Measurements from ENCODE around the gene ENGASE. TPM values are rescaled to one million over a fixed set of nuclear protein-coding genes. Genes with fewer than 3 reads are reported as not detected.

The ENGASE gene
- total and polyA plus RNA-seq, 2 of the 8 experiments (the other 6 are each of a cell fraction or from before 2014, with no cell fraction given) = 9.3 to 36.1 TPM

DNA sequence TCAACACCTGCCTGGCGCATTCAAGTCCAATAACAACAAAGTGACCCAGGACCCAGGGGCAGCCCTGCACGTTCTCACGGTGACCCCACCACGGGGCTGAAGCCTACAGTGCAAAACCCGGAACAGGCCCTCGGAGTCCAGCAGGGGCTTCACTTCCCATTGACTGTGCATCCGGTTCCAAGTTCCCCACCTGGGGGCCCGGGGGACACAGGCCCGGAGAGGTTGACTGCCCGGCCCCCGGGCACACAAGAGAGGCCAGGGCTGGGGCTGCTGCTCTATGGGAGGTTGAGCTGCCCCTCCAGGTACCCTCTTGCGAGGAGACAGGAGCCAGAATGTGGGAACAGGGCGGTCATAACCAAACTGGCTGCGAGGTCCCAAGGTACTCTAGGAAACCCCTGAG, 31.3 kb downstream of the ENGASE start:
- H2BK20ac ChIP-seq (ENCODE audit: low read length) = no peak overlapping the region
- WGBS, 2 experiments (ENCODE audit: extremely low coverage in 1 of 2, insufficient coverage in 1 of 2, insufficient read length in 1 of 2, insufficient replicate concordance in 2 of 2, low coverage in 1 of 2, low lambda C conversion rate in 2 of 2, missing lambda C conversion rate in 1 of 2) = 91% methylated on average over 9 of the region's 14 CpGs; no CpG with 5 or more reads in 1 of the 2 experiments

More for the DNA sequence above, 31.3 kb downstream of the ENGASE start:
- TF ChIP-seq, protein P1, sequence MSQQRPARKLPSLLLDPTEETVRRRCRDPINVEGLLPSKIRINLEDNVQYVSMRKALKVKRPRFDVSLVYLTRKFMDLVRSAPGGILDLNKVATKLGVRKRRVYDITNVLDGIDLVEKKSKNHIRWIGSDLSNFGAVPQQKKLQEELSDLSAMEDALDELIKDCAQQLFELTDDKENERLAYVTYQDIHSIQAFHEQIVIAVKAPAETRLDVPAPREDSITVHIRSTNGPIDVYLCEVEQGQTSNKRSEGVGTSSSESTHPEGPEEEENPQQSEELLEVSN (IDR thresholded peaks at IDR 0.05) = no peak
- no peak for TF ChIP-seq TEAD4 (IDR thresholded peaks at IDR 0.05; ENCODE audit: low read depth, low read length)
- TF ChIP-seq KDM5A (IDR thresholded peaks at IDR 0.05; ENCODE audit: low read length) = no peak
- no peak for TF ChIP-seq CTCF (IDR thresholded peaks at IDR 0.05; ENCODE audit: control extremely low read depth in 1 of 3, insufficient read depth in 1 of 3, low read depth in 1 of 3, low read length in 3 of 3)
- no peak for TF ChIP-seq MAFK (IDR thresholded peaks at IDR 0.05; ENCODE audit: low read depth, low read length)
- no peak for TF ChIP-seq SUZ12 (IDR thresholded peaks at IDR 0.05; ENCODE audit: low read length)
- no peak for TF ChIP-seq JUN (IDR thresholded peaks at IDR 0.05; ENCODE audit: low read depth, low read length)
- TF ChIP-seq CTBP2 (IDR thresholded peaks at IDR 0.05; ENCODE audit: borderline replicate concordance, insufficient read depth, insufficient read length, low read length) = no peak
- TF ChIP-seq CBX8 (IDR thresholded peaks at IDR 0.05; ENCODE audit: borderline replicate concordance, low read depth, low read length) = no peak
- no peak for TF ChIP-seq CHD2 (IDR thresholded peaks at IDR 0.05; ENCODE audit: low read length)
- TF ChIP-seq HDAC6 (IDR thresholded peaks at IDR 0.05; ENCODE audit: low read depth, low read length) = no peak
- no peak overlapping the region for H3K14ac ChIP-seq (ENCODE audit: insufficient read length)
- H3K9me3 ChIP-seq (ENCODE audit: insufficient read depth in 2 of 2, low read depth in 1 of 2, low read length in 1 of 2) = no peaks in the 10 kb centered on the region
- H3K4me2 ChIP-seq (ENCODE audit: insufficient read depth in 1 of 2, low read depth in 2 of 2, low read length in 2 of 2) = no peak overlapping the region
- no peak overlapping the region for H4K91ac ChIP-seq (replicated peaks; ENCODE audit: insufficient read length, low read length)
- H2BK5ac ChIP-seq (ENCODE audit: low read depth, low read length) = no peak overlapping the region
- H3K4me1 ChIP-seq (replicated peaks in 1 of 4; ENCODE audit: control insufficient read depth in 3 of 4, insufficient read depth in 4 of 4, low read length in 3 of 4) = peaks cover 0 to 3% (median 0%) of the 10 kb centered on the region in 4 experiments; a peak in 2 of 7 replicates
- no peaks in the 10 kb centered on the region for H3K27me3 ChIP-seq (replicated peaks in 1 of 4; ENCODE audit: control insufficient read depth in 3 of 4, extremely low read depth in 1 of 4, insufficient read depth in 3 of 4, low read length in 3 of 4)
- no peak overlapping the region for H2BK12ac ChIP-seq (ENCODE audit: low read depth, low read length)
- no peaks in the 10 kb centered on the region for H3K36me3 ChIP-seq (ENCODE audit: control insufficient read depth in 2 of 4, insufficient read depth in 4 of 4, low read length in 3 of 4)
- no peak overlapping the region for H2AFZ ChIP-seq (ENCODE audit: low read length)
- no peak overlapping the region for H3K56ac ChIP-seq (replicated peaks; ENCODE audit: insufficient read length, low read depth, low read length)
- CTCF ChIA-PET (ENCODE audit: partially characterized antibody) = interaction anchor here (0.6 to 4.3 kb wide), 9 partner anchors 9 to 716 kb away, joined by 3 to 30 read pairs (median 3); no protein-coding TSS in a partner anchor
- no peak overlapping the region for H2BK120ac ChIP-seq (replicated peaks; ENCODE audit: low read depth, low read length)
- H3K79me2 ChIP-seq (ENCODE audit: control insufficient read depth in 1 of 2, insufficient read depth in 2 of 2, low read length in 2 of 2) = no peaks in the 10 kb centered on the region
- no peak overlapping the region for H3K23ac ChIP-seq (ENCODE audit: insufficient read length)
- peaks cover 4 to 5% of the 10 kb centered on the region in 2 experiments for H4K20me1 ChIP-seq (replicated peaks in 1 of 2; ENCODE audit: control insufficient read depth in 1 of 2, insufficient read depth in 2 of 2, low read length in 2 of 2)
- no peak overlapping the region for H3K18ac ChIP-seq (ENCODE audit: extremely low read depth, low read length)
- DNase-seq (ENCODE audit: low read depth in 1 of 2, low spot score in 2 of 2) (no peak), FAIRE-seq (no peak)
- H4K5ac ChIP-seq (ENCODE audit: insufficient read length, low read depth, low read length) = no peak overlapping the region
- H3K9ac ChIP-seq (replicated peaks in 1 of 4; ENCODE audit: extremely low read depth in 1 of 4, low read depth in 3 of 4, low read length in 3 of 4) = no peak overlapping the region
- no peak overlapping the region for H4K8ac ChIP-seq (ENCODE audit: extremely low read depth, insufficient read depth, low read length)
- H2BK15ac ChIP-seq (ENCODE audit: low read length) = no peak overlapping the region
- H3K79me1 ChIP-seq (ENCODE audit: low read depth, low read length) = no peaks in the 10 kb centered on the region; the same call in 1 of the 2 replicates
- POLR2A ChIA-PET (ENCODE audit: partially characterized antibody) = no interaction called here
- H3K4me3 ChIP-seq (ENCODE audit: extremely low read depth in 1 of 4, insufficient read depth in 2 of 4, low read depth in 3 of 4, low read length in 4 of 4) = no peak overlapping the region
- no peak overlapping the region for H3K27ac ChIP-seq (ENCODE audit: low read depth, low read length)
- no peak overlapping the region for H2AK5ac ChIP-seq (ENCODE audit: low read depth, low read length)
- no peaks in the 10 kb centered on the region for H3K23me2 ChIP-seq (ENCODE audit: low read depth, low read length)
- no peak overlapping the region for H3K4ac ChIP-seq (replicated peaks; ENCODE audit: insufficient read length, low read depth, low read length)
